Measurements from ENCODE around the gene IGFN1. TPM values are rescaled to one million over a fixed set of nuclear protein-coding genes. Genes with fewer than 3 reads are reported as not detected.

The IGFN1 gene
- total and polyA plus RNA-seq, 2 experiments from 2014 or later, result not detected

- no peak for DNase-seq (ENCODE audit: low spot score)
These were observed 54.5 kb downstream of the IGFN1 start for GRCh38 chr1:201245082-201245481.

More at GRCh38 chr1:201245082-201245481, 54.5 kb downstream of the IGFN1 start:
- H3F3A ChIP-seq (replicated peaks; ENCODE audit: low read depth), result no peaks in the 10 kb centered on the region
- Mint-ChIP-seq H3K36me3 (ENCODE audit: low read depth) (peaks cover 9% of the 10 kb centered on the region; the same call in 2 of the 3 replicates), H3K27me3 (ENCODE audit: insufficient read depth, low read depth, poor library complexity) (no peaks in the 10 kb centered on the region), H3K9me3 (peaks cover 11% of the 10 kb centered on the region), H3K4me3 (no peak overlapping the region), H3K27ac (no peak overlapping the region), H3K4me1 (no peaks in the 10 kb centered on the region; the same call in 2 of the 3 replicates)
- no peaks in the 10 kb centered on the region for H3K9me2 ChIP-seq (ENCODE audit: insufficient read depth)
- no peaks in the 10 kb centered on the region for H3K27me3 ChIP-seq (ENCODE audit: insufficient read depth)
- ATAC-seq, result no peak
- H3K4me2 ChIP-seq, result no peak overlapping the region
- no peaks in the 10 kb centered on the region for H3K79me2 ChIP-seq (replicated peaks; ENCODE audit: insufficient read depth)
- no peaks in the 10 kb centered on the region for H4K20me1 ChIP-seq (replicated peaks; ENCODE audit: insufficient read depth)
- TF ChIP-seq REST (IDR thresholded peaks at IDR 0.05; ENCODE audit: unreplicated experiment) (no peak), ZNF462 (CRISPR knock-in tag; IDR thresholded peaks at IDR 0.05) (no peak), CTCF (conservative IDR thresholded peaks at IDR 0.05; ENCODE audit: low read depth in 2 of 2) (no peak), EZH2phosphoT487 (IDR thresholded peaks at IDR 0.05; ENCODE audit: unreplicated experiment) (no peak), ZNF331 (CRISPR knock-in tag; IDR thresholded peaks at IDR 0.05; ENCODE audit: low read depth) (no peak), ZNF114 (CRISPR knock-in tag; IDR thresholded peaks at IDR 0.05) (no peak), JUNB (IDR thresholded peaks at IDR 0.05; ENCODE audit: unreplicated experiment) (no peak), NANOG (IDR thresholded peaks at IDR 0.05; ENCODE audit: borderline replicate concordance) (no peak), POLR2AphosphoS5 (IDR thresholded peaks at IDR 0.05; ENCODE audit: low read depth) (no peak), STAT1 (IDR thresholded peaks at IDR 0.05; ENCODE audit: unreplicated experiment) (no peak)
- no peaks in the 10 kb centered on the region for H3K4me1 ChIP-seq (ENCODE audit: insufficient read depth)
- no peak overlapping the region for H3K4me3 ChIP-seq
- no peaks in the 10 kb centered on the region for H3K36me3 ChIP-seq (ENCODE audit: insufficient read depth)
- H3K27ac ChIP-seq (ENCODE audit: low read depth), result no peak overlapping the region
- no peak overlapping the region for H2AFZ ChIP-seq
